HEK293 (cell line): ENCODE measurements around the gene ABTB2.

Experiments
- CTCF ChIA-PET: fragments of 350-600 bp; formaldehyde crosslinking; extraction: SDS; loops from one replicate; lab custom pipeline; 2021; ENCODE audit warnings: antibody characterized with exemption; lab: Yijun Ruan, JAX
- POLR2A ChIA-PET: fragments of 300-600 bp; formaldehyde crosslinking; extraction: SDS; loops from one replicate; lab custom pipeline; 2020; ENCODE audit warnings: antibody characterized with exemption, inconsistent platforms; lab: Yijun Ruan, JAX
- H3K27ac ChIP-seq: fragments of 200-500 bp; sonication (Bioruptor generic); 2 replicates; pipeline ENCODE4 v1.5.1; 2014; ENCODE audit warnings: low read depth, low read length, control low read depth, inconsistent platforms; ENCODE audit errors: extremely low read depth
- H3K36me3 ChIP-seq, 2 experiments: fragments of 200-500 bp in 1 of 2; sonication (Bioruptor generic) in 1 of 2; 1 replicate in 1 of 2; 2 replicates in 1 of 2; pipeline ENCODE4 v1.5.1; 2014 to 2017; ENCODE audit warnings: inconsistent platforms in 2 of 2, low read length in 2 of 2; ENCODE audit not compliant: control insufficient read depth in 2 of 2, insufficient read depth in 1 of 2
- H3K4me1 ChIP-seq: fragments of 200-500 bp; sonication (Bioruptor generic); 2 replicates; pipeline ENCODE4 v1.5.1; 2014; ENCODE audit warnings: mild to moderate bottlenecking, low read length, inconsistent platforms; ENCODE audit not compliant: control insufficient read depth, insufficient read depth
- H3K4me3 ChIP-seq: 2 replicates; pipeline ENCODE4 v1.5.1; 2011; ENCODE audit warnings: low read depth, mild to moderate bottlenecking, control low read depth, low read length, moderate library complexity
- H3K9me3 ChIP-seq: fragments of 200-500 bp; sonication (Bioruptor generic); 2 replicates; pipeline ENCODE4 v1.5.1; 2014; ENCODE audit warnings: low read depth, low read length, inconsistent platforms; ENCODE audit not compliant: control insufficient read depth, insufficient read depth
- BCL11A ChIP-seq: fragments of 450-650 bp; formaldehyde crosslinking; IDR thresholded peaks from 2 replicates; pipeline ENCODE4 v1.5.1; 2016; ENCODE audit warnings: low read depth, missing biosample characterization, missing genetic modification characterization
- IKZF3 ChIP-seq: fragments of 450-650 bp; IDR thresholded peaks from 2 replicates; pipeline ENCODE4 v1.5.0; 2018; ENCODE audit warnings: missing biosample characterization, mild to moderate bottlenecking, missing genetic modification characterization, moderate library complexity
- KLF9 ChIP-seq: fragments of 450-650 bp; formaldehyde crosslinking; IDR thresholded peaks from 2 replicates; pipeline ENCODE4 v1.5.1; 2016; ENCODE audit warnings: missing biosample characterization, missing genetic modification characterization, low read depth
- OVOL3 ChIP-seq: fragments of 450-650 bp; formaldehyde crosslinking; IDR thresholded peaks from 2 replicates; pipeline ENCODE4 v1.5.1; 2016; ENCODE audit warnings: missing biosample characterization, missing genetic modification characterization
- PRDM6 ChIP-seq: fragments of 450-650 bp; formaldehyde crosslinking; IDR thresholded peaks from 2 replicates; pipeline ENCODE4 v1.5.1; 2017; ENCODE audit warnings: missing biosample characterization, missing genetic modification characterization
- REPIN1 ChIP-seq: fragments of 450-650 bp; formaldehyde crosslinking; IDR thresholded peaks from 2 replicates; pipeline ENCODE4 v1.5.1; 2017; ENCODE audit warnings: missing biosample characterization, missing genetic modification characterization, low read depth
- SCRT1 ChIP-seq: fragments of 450-650 bp; formaldehyde crosslinking; IDR thresholded peaks from 2 replicates; pipeline ENCODE4 v1.5.1; 2016; ENCODE audit warnings: missing biosample characterization, missing genetic modification characterization, borderline replicate concordance
- TRIM28 ChIP-seq: IDR thresholded peaks from 2 replicates; pipeline ENCODE4 v1.6.1; 2011; ENCODE audit warnings: low read length, control low read depth, borderline replicate concordance
- ZBTB20 ChIP-seq: fragments of 450-650 bp; formaldehyde crosslinking; IDR thresholded peaks from 2 replicates; pipeline ENCODE4 v1.5.1; 2016; ENCODE audit warnings: missing biosample characterization, missing genetic modification characterization
- ZBTB21 ChIP-seq: fragments of 450-650 bp; formaldehyde crosslinking; IDR thresholded peaks from 2 replicates; pipeline ENCODE4 v1.5.1; 2017; ENCODE audit warnings: missing biosample characterization, missing genetic modification characterization
- ZBTB48 ChIP-seq: fragments of 450-650 bp; formaldehyde crosslinking; IDR thresholded peaks from 2 replicates; pipeline ENCODE4 v1.5.1; 2016; ENCODE audit warnings: missing biosample characterization, missing genetic modification characterization
- ZBTB7A ChIP-seq: fragments of 450-650 bp; formaldehyde crosslinking; IDR thresholded peaks from 2 replicates; pipeline ENCODE4 v1.5.1; 2016; ENCODE audit warnings: low read depth, missing biosample characterization, missing genetic modification characterization
- ZBTB8A ChIP-seq: fragments of 450-650 bp; formaldehyde crosslinking; IDR thresholded peaks from 2 replicates; pipeline ENCODE4 v1.5.1; 2016; ENCODE audit warnings: missing biosample characterization, missing genetic modification characterization
- ZFP41 ChIP-seq: fragments of 450-650 bp; formaldehyde crosslinking; IDR thresholded peaks from 2 replicates; pipeline ENCODE4 v1.5.1; 2016; ENCODE audit warnings: missing biosample characterization, missing genetic modification characterization, borderline replicate concordance
- ZNF140 ChIP-seq: fragments of 450-650 bp; formaldehyde crosslinking; IDR thresholded peaks from 2 replicates; pipeline ENCODE4 v1.5.1; 2016; ENCODE audit warnings: missing biosample characterization, missing genetic modification characterization
- ZNF211 ChIP-seq: fragments of 450-650 bp; formaldehyde crosslinking; IDR thresholded peaks from 2 replicates; pipeline ENCODE4 v1.5.1; 2016; ENCODE audit warnings: low read depth, missing biosample characterization, missing genetic modification characterization
- ZNF354C ChIP-seq: fragments of 450-650 bp; formaldehyde crosslinking; IDR thresholded peaks from 2 replicates; pipeline ENCODE4 v1.5.1; 2016; ENCODE audit warnings: missing biosample characterization, missing genetic modification characterization, low read depth, borderline replicate concordance
- ZNF501 ChIP-seq: fragments of 450-650 bp; formaldehyde crosslinking; IDR thresholded peaks from 2 replicates; pipeline ENCODE4 v1.5.1; 2016; ENCODE audit warnings: missing biosample characterization, missing genetic modification characterization
- ZNF549 ChIP-seq: fragments of 450-650 bp; IDR thresholded peaks from 2 replicates; pipeline ENCODE4 v1.5.1; 2018; ENCODE audit warnings: missing biosample characterization, missing genetic modification characterization, mild to moderate bottlenecking, inconsistent platforms, moderate library complexity
- ZNF571 ChIP-seq: fragments of 450-650 bp; formaldehyde crosslinking; IDR thresholded peaks from 2 replicates; pipeline ENCODE4 v1.5.0; 2017; ENCODE audit warnings: missing biosample characterization, missing genetic modification characterization
- ZNF776 ChIP-seq: fragments of 450-650 bp; formaldehyde crosslinking; IDR thresholded peaks from 2 replicates; pipeline ENCODE4 v1.5.0; 2017; ENCODE audit warnings: missing biosample characterization, missing genetic modification characterization, borderline replicate concordance
- ZSCAN30 ChIP-seq: fragments of 450-650 bp; IDR thresholded peaks from 2 replicates; pipeline ENCODE4 v1.5.1; 2018; ENCODE audit warnings: missing biosample characterization, mild to moderate bottlenecking, missing genetic modification characterization, moderate library complexity
- TF ChIP-seq, protein P1 (sequence below): fragments of 450-650 bp; formaldehyde crosslinking; IDR thresholded peaks from 2 replicates; pipeline ENCODE4 v1.5.1; 2016; ENCODE audit warnings: missing biosample characterization, missing genetic modification characterization

Gene ABTB2

DNA sequence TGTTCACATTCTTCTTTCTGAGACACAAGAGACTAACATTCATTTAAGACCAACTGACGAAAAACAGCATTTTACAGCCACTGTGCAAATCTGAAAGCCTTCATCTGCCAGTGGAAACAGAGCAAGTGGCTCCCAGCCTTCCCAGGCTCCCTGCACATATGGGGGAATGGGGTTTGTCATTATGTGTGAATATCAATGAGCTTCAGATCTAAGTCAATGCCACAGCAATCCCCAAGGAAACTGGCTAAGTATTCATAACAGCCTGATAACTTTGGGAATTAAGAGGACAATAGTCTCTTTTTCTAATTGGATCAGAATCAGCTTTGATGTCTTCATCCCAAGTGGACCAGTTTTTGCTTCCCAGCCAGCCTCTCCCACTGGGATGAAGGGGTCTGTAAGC, 66.9 kb downstream of the ABTB2 start:
- no peak overlapping the region for H3K4me3 ChIP-seq
- H3K36me3 ChIP-seq = no peaks in the 10 kb centered on the region
- H3K4me1 ChIP-seq = peaks cover 4% of the 10 kb centered on the region
- ChIA-PET POLR2A (no interaction called here), CTCF (interaction anchor here (0.6 to 1.7 kb wide), 3 partner anchors 9 to 13 kb away, joined by 3 read pairs; no protein-coding TSS in a partner anchor)
- no peak for TF ChIP-seq ZNF211 (tag by site-specific recombination)
- TF ChIP-seq ZBTB8A = no peak
- TF ChIP-seq KLF9 = no peak
- no peak for TF ChIP-seq ZFP41 (tag by site-specific recombination)
- TF ChIP-seq ZNF140 = no peak
- H3K27ac ChIP-seq = no peak overlapping the region
- no peaks in the 10 kb centered on the region for H3K9me3 ChIP-seq

GRCh38 chr11:34288492-34288891, 69.3 kb downstream of the ABTB2 start:
- POLR2A ChIA-PET = no interaction called here
- Histone ChIP-seq H3K4me3 (no peak overlapping the region), H3K36me3 (no peaks in the 10 kb centered on the region), H3K4me1 (peaks cover 4% of the 10 kb centered on the region), H3K27ac (no peak overlapping the region), H3K9me3 (no peaks in the 10 kb centered on the region)
- CTCF ChIA-PET = interaction anchor here (0.7 to 1.2 kb wide), 3 partner anchors 12 to 81 kb away, joined by 3 read pairs; no protein-coding TSS in a partner anchor
- TF ChIP-seq PRDM6 (tag by site-specific recombination) = no peak
- TF ChIP-seq ZNF776 (tag by site-specific recombination) = no peak
- TF ChIP-seq, protein P1, sequence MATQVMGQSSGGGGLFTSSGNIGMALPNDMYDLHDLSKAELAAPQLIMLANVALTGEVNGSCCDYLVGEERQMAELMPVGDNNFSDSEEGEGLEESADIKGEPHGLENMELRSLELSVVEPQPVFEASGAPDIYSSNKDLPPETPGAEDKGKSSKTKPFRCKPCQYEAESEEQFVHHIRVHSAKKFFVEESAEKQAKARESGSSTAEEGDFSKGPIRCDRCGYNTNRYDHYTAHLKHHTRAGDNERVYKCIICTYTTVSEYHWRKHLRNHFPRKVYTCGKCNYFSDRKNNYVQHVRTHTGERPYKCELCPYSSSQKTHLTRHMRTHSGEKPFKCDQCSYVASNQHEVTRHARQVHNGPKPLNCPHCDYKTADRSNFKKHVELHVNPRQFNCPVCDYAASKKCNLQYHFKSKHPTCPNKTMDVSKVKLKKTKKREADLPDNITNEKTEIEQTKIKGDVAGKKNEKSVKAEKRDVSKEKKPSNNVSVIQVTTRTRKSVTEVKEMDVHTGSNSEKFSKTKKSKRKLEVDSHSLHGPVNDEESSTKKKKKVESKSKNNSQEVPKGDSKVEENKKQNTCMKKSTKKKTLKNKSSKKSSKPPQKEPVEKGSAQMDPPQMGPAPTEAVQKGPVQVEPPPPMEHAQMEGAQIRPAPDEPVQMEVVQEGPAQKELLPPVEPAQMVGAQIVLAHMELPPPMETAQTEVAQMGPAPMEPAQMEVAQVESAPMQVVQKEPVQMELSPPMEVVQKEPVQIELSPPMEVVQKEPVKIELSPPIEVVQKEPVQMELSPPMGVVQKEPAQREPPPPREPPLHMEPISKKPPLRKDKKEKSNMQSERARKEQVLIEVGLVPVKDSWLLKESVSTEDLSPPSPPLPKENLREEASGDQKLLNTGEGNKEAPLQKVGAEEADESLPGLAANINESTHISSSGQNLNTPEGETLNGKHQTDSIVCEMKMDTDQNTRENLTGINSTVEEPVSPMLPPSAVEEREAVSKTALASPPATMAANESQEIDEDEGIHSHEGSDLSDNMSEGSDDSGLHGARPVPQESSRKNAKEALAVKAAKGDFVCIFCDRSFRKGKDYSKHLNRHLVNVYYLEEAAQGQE (tag by site-specific recombination) = no peak
- TF ChIP-seq ZBTB48 (tag by site-specific recombination) = no peak
- TF ChIP-seq ZSCAN30 (tag by site-specific recombination) = no peak
- TF ChIP-seq ZNF571 = no peak
- TF ChIP-seq ZBTB20 = no peak
- no peak for TF ChIP-seq OVOL3 (tag by site-specific recombination)
- TF ChIP-seq TRIM28 = no peak

- H3K27ac ChIP-seq = no peak overlapping the region
- no peak overlapping the region for H3K4me3 ChIP-seq
- no peaks in the 10 kb centered on the region for H3K36me3 ChIP-seq
- TF ChIP-seq ZSCAN30 (tag by site-specific recombination) (no peak), ZNF354C (tag by site-specific recombination) (no peak), ZBTB21 (tag by site-specific recombination) (no peak), BCL11A (tag by site-specific recombination) (no peak), SCRT1 (tag by site-specific recombination) (no peak), REPIN1 (tag by site-specific recombination) (no peak), IKZF3 (tag by site-specific recombination) (no peak), ZNF549 (tag by site-specific recombination) (no peak), ZBTB7A (tag by site-specific recombination) (no peak), ZNF501 (no peak)
- ChIA-PET CTCF (no interaction called here), POLR2A (interaction anchor here (1.7 kb wide), 1 partner anchor 72 kb away, joined by 5 read pairs; no protein-coding TSS in a partner anchor)
- no peaks in the 10 kb centered on the region for H3K9me3 ChIP-seq
- H3K4me1 ChIP-seq = peaks cover 4% of the 10 kb centered on the region
Measured at GRCh38 chr11:34284811-34285481, 72.9 kb downstream of the ABTB2 start.
